HL-60/S4 treated with retinoic acid at 250 ng/mL for 4 days and 3 days (cell line): ENCODE data around the gene LMTK3.

ENCODE experiments used
- in situ Hi-C: fragments of 300-500 bp; cut with MboI; formaldehyde crosslinking; loops from 2 replicates; pipeline ENCODE4 v1.7.0; 2022; ENCODE audit warnings: low sequenced_read_pairs

The LMTK3 gene

GRCh38 chr19:48509467-48510194 is 2.0 kb downstream of the LMTK3 start:
- in situ Hi-C loops = loop anchor here (10.0 kb wide), 1 partner anchor 75 kb away; no protein-coding TSS in a partner anchor

- in situ Hi-C loops = loop anchor here (10.0 kb wide), 1 partner anchor 76 kb away; no protein-coding TSS in a partner anchor
Measured at GRCh38 chr19:48508729-48509411, 2.8 kb downstream of the LMTK3 start.

- in situ Hi-C loops = loop anchor here (10.0 kb wide), 1 partner anchor 77 kb away; no protein-coding TSS in a partner anchor
Measured at GRCh38 chr19:48507911-48508439, 3.7 kb downstream of the LMTK3 start.

DNA sequence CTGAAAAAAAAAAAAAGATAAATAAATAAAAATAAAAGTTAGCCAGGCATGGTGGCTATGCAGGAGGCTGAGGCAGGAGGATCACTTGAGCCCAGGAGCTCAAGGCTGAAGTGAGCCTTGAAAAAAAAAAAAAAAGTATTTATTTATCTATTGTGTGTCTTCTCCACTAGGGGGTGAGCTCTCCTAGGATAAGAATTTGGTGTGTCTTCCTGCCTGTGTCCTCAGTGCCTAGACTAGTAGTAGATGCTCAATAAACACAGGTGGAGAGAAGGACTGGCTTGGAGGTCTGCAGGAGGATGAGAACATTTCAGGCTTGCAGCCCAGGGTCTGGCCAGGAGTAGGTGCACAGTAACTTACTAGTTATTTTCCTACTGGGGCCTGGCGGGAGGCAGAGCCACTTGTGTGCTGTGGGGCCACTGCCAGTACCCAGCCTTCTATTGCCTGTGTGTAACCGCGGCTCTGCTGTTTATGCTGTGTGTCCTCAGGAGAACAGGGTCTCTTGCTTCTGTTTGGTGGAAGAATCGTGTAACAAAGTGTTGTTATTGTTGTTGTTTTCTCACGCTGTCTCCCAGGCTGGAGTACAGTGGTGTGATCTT is 5.4 kb downstream of the LMTK3 start:
- in situ Hi-C loops = loop anchor here (10.0 kb wide), 1 partner anchor 79 kb away; no protein-coding TSS in a partner anchor

DNA sequence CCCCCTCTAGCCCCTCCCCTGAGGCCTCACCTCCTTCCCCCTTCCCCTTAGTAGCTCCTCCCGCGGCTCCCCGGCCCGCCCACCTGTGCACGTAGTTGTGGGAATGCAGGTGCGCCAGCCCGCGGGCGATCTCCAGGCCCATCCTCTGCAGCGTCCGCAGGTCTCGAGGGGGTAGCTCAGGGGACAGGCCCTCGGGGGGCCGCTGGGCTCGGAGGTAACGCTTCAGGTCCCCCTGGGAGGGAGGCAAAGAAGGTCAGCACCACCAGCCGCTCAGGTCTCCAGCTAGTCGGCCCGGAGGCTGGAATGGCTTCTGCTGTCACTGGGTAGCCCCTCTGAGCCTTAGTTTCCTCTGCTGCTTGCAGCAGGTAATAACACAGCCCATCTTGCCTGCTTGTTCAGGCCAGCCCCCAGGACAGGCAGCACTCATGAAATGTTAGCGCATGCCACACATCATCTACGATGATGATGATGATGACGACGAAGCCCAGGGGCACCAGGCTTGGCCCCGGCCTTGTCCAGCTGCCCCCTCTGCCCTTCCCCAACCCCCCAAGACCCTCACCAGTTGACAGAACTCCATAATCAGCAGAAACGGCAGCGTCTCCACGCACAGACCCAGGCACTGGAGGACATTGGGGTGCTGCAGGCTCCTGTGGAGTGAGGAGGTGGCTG is 9.2 kb downstream of the LMTK3 start:
- in situ Hi-C loops = loop anchor here (10.0 kb wide), 1 partner anchor 82 kb away; no protein-coding TSS in a partner anchor

DNA sequence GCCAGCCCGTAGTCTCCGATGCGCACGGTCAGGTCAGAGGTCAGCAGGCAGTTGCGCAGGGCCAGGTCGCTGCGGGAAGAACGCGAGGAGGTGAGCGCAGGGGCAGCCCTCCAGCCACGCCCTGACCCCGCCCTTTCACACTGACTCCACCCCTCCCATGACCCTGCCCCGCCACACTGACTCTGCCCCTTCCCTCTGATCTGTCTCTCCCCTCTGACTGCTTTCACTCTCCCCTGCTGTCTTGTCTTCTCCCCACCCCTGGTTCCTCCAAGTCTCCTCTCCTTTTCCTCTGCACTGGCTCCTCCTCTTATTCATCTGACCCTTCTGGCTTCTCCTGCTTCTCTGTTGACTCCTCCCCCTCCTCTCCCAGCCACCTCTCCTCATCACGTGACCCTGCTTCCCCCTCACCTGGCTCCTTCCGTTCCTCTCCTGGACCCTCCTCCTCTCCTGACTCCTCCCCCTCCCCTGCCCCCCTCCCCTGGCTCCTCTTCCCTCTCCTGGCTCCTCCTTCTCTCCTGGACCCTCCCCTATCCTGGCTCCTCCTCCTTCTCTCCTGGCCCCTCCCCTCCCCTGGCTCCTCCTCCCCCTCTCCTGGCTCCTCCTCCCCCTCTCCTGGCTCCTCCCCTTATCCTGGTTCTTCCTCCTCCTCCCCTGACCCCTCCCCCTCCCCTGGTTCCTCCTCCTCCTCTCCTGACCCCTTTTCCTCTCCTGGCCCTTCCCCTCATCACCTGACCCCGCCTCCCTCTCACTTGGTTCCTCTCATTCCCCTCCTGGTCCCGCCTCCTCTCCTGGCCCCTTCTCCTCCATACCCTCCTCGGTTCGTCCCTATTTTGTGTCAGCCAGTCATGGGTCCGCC is 9.9 kb downstream of the LMTK3 start:
- in situ Hi-C loops = loop anchor here (10.0 kb wide), 1 partner anchor 83 kb away; no protein-coding TSS in a partner anchor

DNA sequence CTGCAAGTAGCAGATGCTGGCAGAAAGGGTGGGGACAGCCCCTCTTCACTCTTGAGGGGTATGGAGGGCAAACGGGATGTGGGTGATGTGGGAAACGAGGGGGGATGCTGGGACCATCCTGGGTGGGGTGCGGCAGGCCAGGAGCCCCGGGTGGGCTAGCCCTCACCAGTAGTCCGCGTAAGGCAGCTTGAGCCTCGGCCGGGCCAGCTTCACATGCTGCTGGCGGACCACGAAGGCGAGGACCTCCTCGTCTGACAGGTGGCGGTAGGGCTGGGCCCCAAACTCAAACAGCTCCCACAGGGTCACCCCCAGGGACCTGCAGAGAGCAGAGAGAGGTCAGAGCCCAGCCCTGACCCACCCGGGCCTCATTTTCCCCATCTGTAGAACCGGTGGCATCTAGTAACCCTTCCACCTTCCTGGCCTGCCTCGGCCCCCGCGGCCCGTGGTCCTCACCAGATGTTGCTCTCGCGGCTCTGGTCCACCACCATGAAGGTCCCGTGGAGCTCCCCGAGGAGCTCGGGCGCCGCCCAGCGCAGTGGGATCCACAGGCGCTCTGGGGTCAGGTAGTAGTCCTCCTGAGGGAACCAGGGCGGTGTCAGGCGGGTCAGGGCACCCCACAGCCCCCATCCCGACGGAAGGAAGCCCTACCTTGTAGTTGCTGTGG is 10.7 kb downstream of the LMTK3 start:
- in situ Hi-C loops = loop anchor here (10.0 kb wide), 1 partner anchor 84 kb away; no protein-coding TSS in a partner anchor

DNA sequence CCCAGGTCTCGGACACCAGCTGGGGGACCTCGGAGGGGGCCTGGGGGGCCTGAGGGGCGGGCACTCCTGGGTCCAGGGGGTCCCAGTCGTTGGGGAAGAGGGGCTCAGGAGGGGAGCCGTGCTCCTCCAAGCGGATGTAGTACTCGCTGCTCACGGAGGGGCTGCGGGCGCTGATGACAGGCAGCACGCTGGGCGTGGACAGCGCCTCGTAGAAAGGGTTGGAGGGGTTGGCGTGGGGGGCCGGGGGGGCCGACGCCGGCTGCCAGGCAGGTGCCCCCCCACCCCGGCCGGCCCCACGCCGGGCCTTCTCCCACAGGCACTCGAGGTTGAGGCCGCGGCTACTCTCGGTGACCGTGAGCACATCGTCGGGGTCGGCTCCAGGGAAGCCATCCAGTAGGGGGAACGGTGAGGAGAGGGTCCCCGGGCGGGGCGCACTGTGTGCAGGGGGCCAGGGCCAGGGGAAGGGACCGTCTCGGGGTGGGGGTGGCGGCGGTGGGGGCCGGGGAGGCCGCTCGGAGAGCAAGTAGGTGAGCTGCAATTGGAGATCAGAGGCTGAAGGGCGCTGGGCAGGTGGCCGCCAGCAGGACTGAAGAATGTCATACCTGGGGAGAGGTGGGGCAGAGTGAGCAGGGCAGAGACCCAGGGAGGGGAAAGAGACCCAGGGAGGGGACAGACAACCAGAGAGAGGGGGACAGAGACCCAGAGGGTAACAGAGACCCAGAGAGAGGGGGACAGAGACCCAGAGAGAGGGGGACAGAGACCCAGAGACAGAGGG is 12.1 kb downstream of the LMTK3 start:
- in situ Hi-C loops = loop anchor here (10.0 kb wide), 1 partner anchor 85 kb away; no protein-coding TSS in a partner anchor

- in situ Hi-C loops = no loop called here
Measured at GRCh38 chr19:48498595-48499311, 12.9 kb downstream of the LMTK3 start.

DNA sequence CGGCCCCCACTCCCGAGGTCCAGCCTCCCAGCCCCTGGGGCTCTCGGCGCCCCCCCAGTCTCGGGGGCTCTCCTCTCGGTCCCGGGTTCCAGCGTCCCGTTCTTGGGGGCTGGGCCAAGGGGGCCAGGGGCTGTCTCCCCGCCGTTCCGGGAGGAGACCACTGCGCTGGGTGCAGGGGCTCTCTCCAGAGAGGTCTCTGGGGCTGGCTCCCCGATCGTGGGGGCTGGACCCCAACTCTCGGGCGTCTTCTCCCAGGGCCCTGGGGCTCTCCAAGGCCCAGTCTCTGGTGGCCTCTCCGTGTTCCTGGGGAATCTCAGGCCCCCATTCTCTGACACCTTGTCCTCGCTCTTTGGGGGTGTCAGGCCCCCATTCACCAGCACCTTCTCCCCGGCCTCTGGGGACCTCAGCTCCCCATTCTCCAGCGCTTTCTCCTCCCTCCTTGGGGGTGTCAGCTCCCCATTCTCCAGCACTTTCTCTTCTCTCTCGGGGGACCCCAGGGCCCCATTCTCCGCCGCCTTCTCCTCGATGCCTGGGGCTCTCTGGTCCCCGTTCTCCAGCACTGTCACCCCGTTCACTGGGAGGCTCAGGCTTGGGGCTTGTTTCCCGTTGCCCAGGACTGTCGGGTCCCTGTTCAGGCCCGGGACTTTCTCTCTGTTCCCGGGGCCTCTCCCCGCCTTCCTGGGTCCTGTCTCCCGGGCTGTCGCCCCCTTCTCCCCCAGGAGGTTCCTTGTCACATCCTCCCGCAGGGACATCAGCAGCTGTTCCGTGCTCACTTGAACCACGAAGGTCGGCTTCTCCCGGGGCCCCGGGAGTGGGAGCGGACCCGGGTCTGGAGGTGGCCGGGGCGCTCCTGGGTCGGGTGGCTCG is 13.7 kb downstream of the LMTK3 start:
- in situ Hi-C loops = no loop called here

DNA sequence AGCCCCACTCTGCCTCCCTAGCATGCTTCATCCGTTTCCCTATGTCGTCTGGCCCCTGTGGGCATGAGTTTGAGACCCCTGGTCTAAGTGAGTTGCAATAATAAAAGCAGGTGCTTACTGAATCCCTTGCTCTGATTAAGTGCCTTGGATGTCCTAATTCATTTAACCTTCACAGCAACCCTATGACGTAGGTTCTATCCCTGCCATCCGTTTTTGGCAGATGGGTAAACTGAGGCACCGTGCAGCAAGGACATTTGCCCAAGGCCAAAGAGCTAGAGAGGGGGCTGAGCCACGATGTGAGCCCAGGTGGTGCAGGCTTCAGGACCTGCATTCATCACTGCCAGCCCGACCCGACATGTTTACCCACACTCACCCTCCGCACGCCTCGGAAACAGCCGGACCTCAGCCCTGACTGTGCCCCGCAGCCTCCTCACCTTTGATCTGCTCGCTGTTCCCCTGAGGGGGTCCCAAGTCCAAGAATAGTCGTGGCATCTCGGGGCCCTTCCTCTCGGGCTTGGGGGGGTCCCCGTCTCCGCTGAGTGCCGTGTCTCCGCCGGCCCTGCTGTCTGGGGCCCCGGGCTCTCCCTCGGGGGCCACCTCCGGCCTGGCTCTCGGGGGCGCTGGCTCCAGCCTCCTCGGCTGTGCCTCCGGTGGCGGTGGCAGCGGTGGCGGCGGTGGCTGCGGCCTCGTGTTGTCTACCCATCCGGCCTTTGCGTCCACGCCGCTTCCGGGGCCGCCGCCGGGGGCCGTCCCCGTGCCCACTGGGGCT is 14.5 kb downstream of the LMTK3 start:
- in situ Hi-C loops = no loop called here

- in situ Hi-C loops = no loop called here
Measured at GRCh38 chr19:48495396-48495795, 16.2 kb downstream of the LMTK3 start.

- in situ Hi-C loops = no loop called here
Measured at GRCh38 chr19:48493718-48494401, 17.8 kb downstream of the LMTK3 start.

DNA sequence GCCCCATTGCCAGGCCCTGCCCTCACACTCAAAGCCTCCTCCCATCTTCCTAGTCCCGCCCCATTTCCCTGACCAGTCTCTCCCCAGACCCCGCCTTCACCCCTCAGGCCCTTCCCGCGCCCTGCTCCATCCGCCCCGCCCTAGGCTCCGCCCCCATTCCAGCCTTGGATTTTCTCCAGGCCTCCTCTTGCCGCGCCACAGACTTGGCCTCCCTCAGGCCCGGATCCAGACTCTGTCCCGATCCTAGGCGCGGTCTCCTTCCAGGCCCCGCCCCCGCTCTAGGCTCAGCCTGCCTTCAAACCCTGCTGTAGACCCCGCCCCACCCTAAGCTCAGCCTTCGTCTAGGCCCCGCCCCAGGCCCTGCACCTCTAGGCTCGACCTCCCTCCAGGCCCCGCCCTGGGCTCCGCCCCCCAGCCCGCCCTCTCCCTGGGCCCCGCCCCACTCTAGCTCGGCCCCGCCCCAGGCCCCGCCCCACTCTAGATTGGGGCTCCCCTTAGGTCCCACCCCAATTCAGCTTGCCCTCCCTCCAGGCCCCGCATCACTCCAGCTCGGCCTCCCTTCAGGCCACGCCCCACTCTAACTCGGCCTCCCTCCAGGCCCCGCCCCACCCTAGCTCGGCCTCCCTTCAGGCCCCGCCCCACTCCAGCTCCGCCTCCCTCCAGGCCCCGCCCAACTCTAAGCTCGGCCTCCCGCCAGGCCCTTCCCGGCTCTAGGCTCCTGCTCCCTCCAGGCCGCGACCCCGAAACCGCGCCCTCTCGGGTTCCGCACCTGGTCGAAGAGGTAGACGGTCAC is 18.5 kb downstream of the LMTK3 start:
- in situ Hi-C loops = no loop called here

- in situ Hi-C loops = no loop called here
Measured at GRCh38 chr19:48491793-48492123, 19.9 kb downstream of the LMTK3 start.
